GM21786 (cell line): Measurements from ENCODE around the gene PDE7B.

Experiments used
- ATAC-seq: cut with Tn5 transposase; IDR thresholded peaks from one replicate; pipeline ENCODE4 v1.9.1; 2021; ENCODE audit not compliant: unreplicated experiment

The PDE7B gene

GRCh38 chr6:136063096-136063495, 211.6 kb downstream of the PDE7B start:
- no peak for ATAC-seq

GRCh38 chr6:136066005-136066404, 214.5 kb downstream of the PDE7B start:
- no peak for ATAC-seq

- no peak for ATAC-seq
Measured at GRCh38 chr6:136067731-136068341, 216.3 kb downstream of the PDE7B start.

DNA sequence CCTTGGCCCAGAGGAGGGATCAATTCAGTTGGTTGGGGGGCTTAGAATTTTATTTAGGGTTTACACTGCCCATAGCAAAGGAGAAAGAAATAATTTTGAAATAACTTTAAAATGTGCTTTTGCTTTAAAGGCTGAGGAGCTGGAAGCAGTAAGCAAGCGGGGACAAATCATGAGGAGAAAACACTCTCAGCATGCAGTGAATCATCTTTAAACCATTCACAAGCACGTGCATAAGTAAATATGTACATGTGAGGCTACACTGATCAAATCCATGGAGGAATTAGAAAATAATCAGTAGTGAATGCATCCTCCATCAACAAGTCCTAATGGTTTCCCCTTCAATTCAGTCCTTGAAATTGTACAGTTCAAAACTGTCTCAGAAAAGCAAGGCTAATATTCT, 217.6 kb downstream of the PDE7B start:
- no peak for ATAC-seq

DNA sequence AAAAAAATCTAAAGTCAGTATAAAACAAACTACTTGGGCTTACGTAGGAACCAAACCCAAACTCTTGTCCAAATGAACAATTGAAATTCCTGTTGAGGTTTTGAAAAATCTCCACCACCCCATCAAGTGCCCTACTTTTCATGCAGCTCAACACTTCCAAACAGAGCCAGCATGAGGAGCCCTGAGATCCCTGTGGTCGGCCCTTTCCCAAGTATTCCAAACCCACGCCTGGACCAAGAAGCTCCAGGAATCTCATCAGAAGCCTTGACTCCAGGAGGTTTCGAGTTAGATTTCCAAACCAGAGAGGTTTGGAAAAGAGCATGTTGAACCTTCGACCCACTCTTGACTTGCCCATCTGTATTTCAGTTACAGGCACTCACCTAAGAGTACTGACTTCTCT, 219.3 kb downstream of the PDE7B start:
- no peak for ATAC-seq

- ATAC-seq, result no peak
Measured at GRCh38 chr6:136072691-136073090, 221.2 kb downstream of the PDE7B start.

DNA sequence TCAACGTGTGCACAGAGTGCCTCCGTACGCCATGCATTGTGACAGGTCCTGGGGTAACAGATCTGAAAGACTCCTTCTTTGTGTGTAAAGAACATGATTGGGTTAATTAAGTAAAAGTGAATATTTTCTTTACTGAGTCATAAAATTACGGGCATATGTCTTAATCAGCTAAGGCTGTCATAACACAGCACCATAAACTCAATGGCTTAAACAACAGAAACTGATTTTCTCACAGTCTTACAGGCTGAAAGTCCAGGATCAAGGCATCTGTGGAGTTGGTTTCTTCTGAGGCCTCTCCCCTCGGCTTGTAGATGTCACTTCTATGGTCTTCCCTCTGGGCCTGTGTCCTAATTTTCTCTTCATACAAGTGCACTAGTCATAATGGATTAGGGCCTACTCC, 221.7 kb downstream of the PDE7B start:
- no peak for ATAC-seq

- no peak for ATAC-seq
Measured at GRCh38 chr6:136076496-136076895, 225.0 kb downstream of the PDE7B start.

DNA sequence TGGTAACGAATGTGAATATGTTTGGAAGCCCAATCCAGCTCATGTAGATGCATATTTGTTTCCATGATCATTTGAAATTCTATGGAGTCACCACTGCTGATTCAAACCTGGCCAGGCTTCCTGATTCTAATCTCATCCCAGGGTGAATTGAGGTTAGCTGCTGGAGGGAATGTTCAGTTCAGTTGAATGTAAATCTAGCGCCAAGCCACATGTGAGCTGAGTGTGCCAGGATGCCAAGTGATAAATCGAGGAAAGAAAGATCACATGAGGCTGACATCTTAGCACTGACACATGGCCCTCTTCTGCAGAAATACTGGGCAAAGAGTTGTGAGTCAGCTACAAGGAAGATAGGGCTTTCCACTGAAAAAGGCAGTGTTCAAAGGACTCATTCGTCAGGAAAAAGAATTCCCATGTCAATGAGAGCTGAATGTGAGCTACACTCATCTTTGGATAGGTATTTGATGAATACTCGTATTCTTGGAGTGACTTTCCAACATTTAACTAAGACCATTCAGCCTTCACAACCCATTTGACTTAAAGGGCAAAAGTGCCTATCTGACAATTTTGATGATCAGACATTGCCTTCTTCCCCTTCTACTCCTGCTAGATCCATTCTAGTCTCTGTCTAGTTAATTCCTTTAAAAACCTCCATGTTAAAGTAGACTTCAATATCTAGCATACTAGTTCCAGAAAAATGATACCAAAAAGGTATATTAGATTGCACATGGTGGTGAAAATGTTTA, 226.5 kb downstream of the PDE7B start:
- ATAC-seq, result no peak

DNA sequence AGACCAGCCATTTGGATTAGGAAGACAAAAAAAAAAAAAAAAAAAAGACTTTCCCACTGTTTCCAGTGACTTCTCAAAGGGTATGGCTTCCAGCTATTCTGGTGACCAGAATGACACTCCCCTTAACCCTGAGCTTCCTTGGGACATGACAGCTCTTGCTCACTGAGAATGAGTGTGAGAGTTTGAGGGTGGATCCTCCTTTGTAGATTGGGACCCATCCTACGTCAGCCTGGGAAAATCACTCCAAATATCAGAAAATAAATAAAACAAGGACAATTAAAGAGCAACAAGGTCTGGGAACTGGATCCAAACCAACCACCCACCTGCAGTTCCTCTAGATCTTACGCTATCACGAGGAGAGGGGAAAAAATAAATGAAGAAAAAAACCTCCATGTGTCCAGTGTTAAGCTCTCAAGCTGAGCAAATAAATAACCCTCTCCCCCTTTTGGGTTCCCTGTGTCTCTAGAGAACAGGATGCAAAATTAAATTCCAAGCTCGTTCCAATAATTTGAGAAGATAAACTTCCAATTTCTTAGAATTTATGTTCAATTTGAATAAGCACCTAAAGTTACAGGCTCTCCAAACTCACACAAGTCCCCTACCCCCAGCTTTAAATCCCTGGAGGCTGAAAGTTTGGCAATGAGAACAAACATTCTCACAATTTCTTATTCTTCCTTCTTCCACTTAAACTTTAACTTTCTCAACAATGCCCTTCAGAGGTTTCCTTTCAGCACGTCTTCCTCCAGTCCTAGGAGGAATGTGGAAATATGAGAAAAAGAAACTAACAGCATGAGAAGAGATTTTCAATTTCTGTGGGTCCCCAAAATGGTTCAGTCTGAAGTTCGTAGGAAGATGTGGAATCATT, 228.4 kb downstream of the PDE7B start:
- ATAC-seq, result no peak

- no peak for ATAC-seq
Measured at GRCh38 chr6:136083540-136083939, 232.0 kb downstream of the PDE7B start.

DNA sequence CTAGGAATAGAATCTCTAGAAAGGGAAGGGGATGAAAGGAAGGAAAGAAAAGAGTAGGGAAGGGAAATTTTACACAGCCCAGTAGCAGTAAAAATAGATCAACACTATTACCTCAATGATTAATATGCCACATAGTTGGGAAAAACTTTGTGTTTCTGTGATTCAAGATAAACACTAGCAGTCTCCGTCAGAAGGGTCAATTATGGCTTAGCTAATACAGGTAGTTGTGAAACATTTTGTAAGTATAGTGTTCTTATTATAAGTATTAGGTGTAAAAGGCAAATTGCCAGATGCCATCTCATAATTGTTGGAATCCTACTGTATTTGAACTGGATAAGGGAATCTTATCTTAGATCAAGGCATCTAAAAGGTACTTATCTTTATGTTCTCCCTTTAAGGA, 232.9 kb downstream of the PDE7B start:
- ATAC-seq, result no peak

DNA sequence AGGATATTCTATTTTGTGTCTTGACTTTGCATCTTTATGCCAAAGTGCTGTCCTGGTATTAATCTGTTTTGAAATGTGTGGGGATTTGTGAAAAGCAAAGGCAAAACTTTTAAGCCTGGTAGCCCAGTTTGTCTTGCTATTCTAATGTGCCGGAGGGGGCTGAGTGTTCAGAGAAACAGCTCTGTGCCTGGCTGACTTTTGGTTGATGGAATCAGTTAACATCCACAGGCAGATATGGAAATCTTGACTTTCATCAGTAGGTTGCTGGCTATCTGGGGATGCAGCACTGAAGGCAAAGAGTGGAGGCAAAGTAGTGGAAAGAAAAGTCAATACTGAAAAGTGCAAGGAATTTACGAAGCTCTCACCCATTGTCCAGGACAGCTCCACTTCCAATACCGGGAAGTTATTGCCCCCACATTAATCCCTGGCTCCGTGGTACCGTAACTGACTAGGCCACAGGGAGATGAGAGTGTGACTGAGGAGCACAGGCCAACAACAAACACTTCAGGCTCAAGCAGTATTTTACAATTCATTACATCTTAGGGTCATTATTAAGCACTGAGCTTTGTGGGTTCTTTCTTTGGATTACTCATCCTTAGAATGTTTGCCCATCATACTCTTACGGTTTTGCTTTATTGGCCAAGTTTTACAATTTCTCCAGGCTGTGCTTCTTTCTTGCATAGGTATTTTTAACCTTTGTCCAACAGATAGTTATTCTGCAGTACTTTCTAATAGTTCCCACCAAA, 234.0 kb downstream of the PDE7B start:
- ATAC-seq, result no peak

GRCh38 chr6:136086686-136087085, 235.2 kb downstream of the PDE7B start:
- ATAC-seq, result no peak

DNA sequence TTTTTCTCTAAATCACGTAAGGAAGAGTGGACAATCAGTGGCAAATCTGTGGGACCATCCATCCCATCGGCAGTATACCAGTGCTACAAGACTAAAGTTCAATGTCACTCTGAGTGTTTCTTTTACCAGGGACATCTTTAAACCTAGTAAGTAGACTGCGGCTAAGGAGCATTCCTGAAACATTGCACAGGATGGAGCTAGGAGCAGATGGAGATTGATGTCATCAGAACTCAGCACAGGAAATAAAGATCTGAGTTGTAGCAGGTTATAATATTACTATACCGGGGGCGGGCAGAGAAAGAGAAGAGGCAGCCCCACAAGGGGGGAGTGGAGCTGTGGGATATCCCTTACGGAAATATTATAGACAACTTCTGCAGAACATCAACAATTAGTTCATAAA, 236.5 kb downstream of the PDE7B start:
- ATAC-seq, result no peak

DNA sequence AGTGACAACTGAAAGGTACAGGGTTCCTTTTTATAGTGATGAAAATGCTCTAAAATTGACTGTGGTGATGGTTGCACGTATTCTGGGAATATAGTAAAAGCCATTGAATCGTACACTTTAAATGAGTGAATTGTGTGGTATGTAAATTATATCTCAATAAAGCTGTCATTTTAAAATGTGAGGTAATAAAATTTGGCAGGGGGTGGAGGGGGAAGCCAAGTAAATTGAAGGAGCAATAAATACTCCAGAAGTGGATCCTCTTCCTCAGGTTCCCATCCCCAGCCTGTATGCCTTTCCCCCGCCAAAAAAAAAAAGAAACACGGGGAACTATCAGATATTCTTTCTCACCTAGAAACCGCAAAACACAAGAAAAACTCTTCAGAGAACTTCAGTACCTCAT, 237.2 kb downstream of the PDE7B start:
- ATAC-seq, result no peak

DNA sequence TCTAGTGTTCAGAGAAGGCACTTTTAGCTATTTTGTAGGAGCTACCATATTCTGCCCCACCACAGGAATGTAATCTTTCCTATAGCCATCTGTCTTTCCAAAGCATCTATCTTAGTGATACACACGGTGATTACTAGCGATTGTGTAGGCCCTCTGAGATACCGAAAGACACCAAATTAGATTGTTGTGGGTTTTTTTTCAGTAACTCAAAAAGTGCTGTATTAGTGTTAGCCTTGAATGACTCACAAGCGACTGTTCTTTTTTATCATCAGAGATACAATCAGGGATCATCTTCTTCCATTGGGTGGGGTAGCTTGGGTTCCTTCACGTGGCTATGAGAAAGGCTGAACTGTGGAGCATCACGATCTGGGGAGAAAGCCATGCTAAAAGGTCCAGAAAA, 238.4 kb downstream of the PDE7B start:
- ATAC-seq, result no peak

DNA sequence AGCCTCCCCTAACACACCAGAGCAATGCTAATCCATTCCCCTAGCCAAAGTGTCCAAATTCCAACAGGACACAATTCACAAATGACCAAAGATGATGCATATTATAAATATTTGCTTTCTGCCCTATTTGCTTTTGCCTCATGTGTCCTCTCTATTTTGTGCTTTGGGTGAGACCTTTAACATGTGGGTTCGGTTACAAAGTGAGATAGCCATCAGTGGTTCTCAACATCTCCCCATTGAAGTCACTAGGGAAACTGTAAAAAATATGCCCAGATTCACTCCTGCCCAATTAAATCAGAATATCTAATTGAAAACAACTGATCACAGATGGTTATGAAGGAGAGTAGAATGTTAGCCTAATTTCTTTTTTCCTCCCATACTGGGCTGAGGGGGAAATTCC, 239.4 kb downstream of the PDE7B start:
- ATAC-seq, result no peak

DNA sequence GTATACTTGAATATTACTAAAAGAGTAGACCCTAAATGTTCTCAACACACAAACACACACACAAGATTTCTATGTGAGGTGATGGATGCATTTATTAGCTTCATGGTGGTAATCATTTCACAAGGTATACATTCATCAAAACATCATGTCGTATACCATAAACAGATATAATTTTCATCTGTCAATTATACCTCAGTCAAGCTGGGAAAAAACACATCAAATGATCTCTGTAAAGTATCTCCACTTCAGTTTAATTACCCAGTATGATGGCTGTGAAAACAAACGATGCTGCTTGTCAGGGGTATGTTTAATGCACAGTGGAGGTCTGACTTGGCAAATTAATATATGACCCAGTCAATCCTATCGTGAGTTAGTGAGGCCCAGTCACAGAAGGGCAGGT, 241.4 kb downstream of the PDE7B start:
- no peak for ATAC-seq

GRCh38 chr6:136093835-136094234, 242.3 kb downstream of the PDE7B start:
- no peak for ATAC-seq

GRCh38 chr6:136094812-136095211, 243.3 kb downstream of the PDE7B start:
- no peak for ATAC-seq
